Measurements from ENCODE around the gene PLCZ1.

- TF ChIP-seq EZH2 (IDR thresholded peaks at IDR 0.05; ENCODE audit: borderline replicate concordance, low read depth, low read length, severe bottlenecking) = no peak
- no peak for TF ChIP-seq MYC (IDR thresholded peaks at IDR 0.05; ENCODE audit: low read depth, low read length)
- no peak for TF ChIP-seq CTCF (IDR thresholded peaks at IDR 0.05; ENCODE audit: extremely low read depth in 1 of 2, insufficient read depth in 1 of 2, low read depth in 1 of 2, low read length in 2 of 2)
- TF ChIP-seq POLR2A (IDR thresholded peaks at IDR 0.05; ENCODE audit: low read depth, low read length) = no peak
- no peak for TF ChIP-seq POLR2AphosphoS5 (IDR thresholded peaks at IDR 0.05; ENCODE audit: insufficient read depth, low read depth, low read length)
Measured at GRCh38 chr12:18703911-18704310, 33.9 kb downstream of the PLCZ1 start.
